MM.1S (cell line): ENCODE measurements around the gene SLC37A1.

ENCODE experiments used
- DNase-seq: peaks from one replicate; pipeline ENCODE4 v3.0.0-alpha.2; 2015
- H2AFZ ChIP-seq: fragments of 300-600 bp; sonication (generic); 2 replicates; pipeline ENCODE4 v1.6.0; 2016; ENCODE audit warnings: antibody characterized with exemption, low read length
- H3F3A ChIP-seq: fragments of 300-600 bp; sonication (generic); 2 replicates; pipeline ENCODE4 v1.6.1; 2016; ENCODE audit warnings: mild to moderate bottlenecking, antibody characterized with exemption, low read length, moderate library complexity, mixed read lengths; ENCODE audit not compliant: insufficient read depth
- H3K27ac ChIP-seq: fragments of 300-600 bp; sonication (generic); 2 replicates; pipeline ENCODE4 v1.5.1; 2016; ENCODE audit warnings: mild to moderate bottlenecking, low read length
- H3K27me3 ChIP-seq: fragments of 300-600 bp; sonication (generic); replicated peaks from 2 replicates; pipeline ENCODE4 v1.6.0; 2016; ENCODE audit warnings: low read length; ENCODE audit not compliant: insufficient read depth
- H3K36me3 ChIP-seq: fragments of 300-600 bp; sonication (generic); replicated peaks from 2 replicates; pipeline ENCODE4 v1.6.1; 2016; ENCODE audit warnings: mild to moderate bottlenecking, low read length, mixed read lengths; ENCODE audit not compliant: insufficient read depth
- H3K4me1 ChIP-seq: fragments of 300-600 bp; sonication (generic); 2 replicates; pipeline ENCODE4 v1.6.1; 2016; ENCODE audit warnings: low read length, mixed read lengths
- H3K4me2 ChIP-seq: fragments of 300-600 bp; sonication (generic); 2 replicates; pipeline ENCODE4 v1.6.0; 2016; ENCODE audit warnings: low read depth, low read length
- H3K4me3 ChIP-seq: fragments of 300-600 bp; sonication (generic); 2 replicates; pipeline ENCODE4 v1.5.1; 2016; ENCODE audit warnings: low read length, mixed read lengths
- H3K79me2 ChIP-seq: fragments of 300-600 bp; sonication (generic); 2 replicates; pipeline ENCODE4 v1.6.1; 2016; ENCODE audit warnings: mixed run types, low read length, mixed read lengths
- H3K9ac ChIP-seq: fragments of 300-600 bp; sonication (generic); 2 replicates; pipeline ENCODE4 v1.6.1; 2016; ENCODE audit warnings: low read length, mixed read lengths
- H3K9me2 ChIP-seq: fragments of 300-600 bp; sonication (generic); replicated peaks from 2 replicates; pipeline ENCODE4 v1.6.1; 2016; ENCODE audit warnings: mild to moderate bottlenecking, low read length, mixed read lengths; ENCODE audit not compliant: insufficient read depth
- H3K9me3 ChIP-seq: fragments of 300-600 bp; sonication (generic); replicated peaks from 2 replicates; pipeline ENCODE4 v1.6.1; 2016; ENCODE audit warnings: mild to moderate bottlenecking, low read length, mixed read lengths; ENCODE audit not compliant: insufficient read depth
- H4K20me1 ChIP-seq: fragments of 300-600 bp; sonication (generic); 2 replicates; pipeline ENCODE4 v1.6.1; 2016; ENCODE audit warnings: mild to moderate bottlenecking, low read length, moderate library complexity, mixed read lengths; ENCODE audit not compliant: insufficient read depth
- CTCF ChIP-seq: fragments of 300-600 bp; sonication (generic); IDR thresholded peaks from 2 replicates; pipeline ENCODE4 v1.5.1; 2016; ENCODE audit warnings: antibody characterized with exemption, low read length, mixed read lengths
- EZH2 ChIP-seq: fragments of 300-600 bp; sonication (generic); optimal IDR thresholded peaks from 2 replicates; pipeline ENCODE3; 2017; ENCODE audit warnings: low read depth, mild to moderate bottlenecking, antibody characterized with exemption, low read length, mixed read lengths
- EZH2phosphoT487 ChIP-seq: fragments of 300-600 bp; sonication (generic); IDR thresholded peaks from 2 replicates; pipeline ENCODE4 v1.6.1; 2018; ENCODE audit warnings: antibody characterized with exemption, low read length

Gene SLC37A1

GRCh38 chr21:42544544-42544943 is 30.9 kb downstream of the SLC37A1 start:
- Histone ChIP-seq H3K27me3 (peaks cover 49% of the 10 kb centered on the region), H3K4me3 (no peak overlapping the region), H4K20me1 (no peaks in the 10 kb centered on the region), H3K4me2 (no peak overlapping the region), H3K36me3 (no peaks in the 10 kb centered on the region), H3K9ac (no peak overlapping the region), H3K27ac (no peak overlapping the region), H3K9me2 (no peaks in the 10 kb centered on the region), H3K9me3 (no peaks in the 10 kb centered on the region), H3F3A (no peaks in the 10 kb centered on the region), H3K79me2 (no peaks in the 10 kb centered on the region), H3K4me1 (peaks cover 5% of the 10 kb centered on the region; the same call in 1 of the 2 replicates), H2AFZ (no peak overlapping the region)
- TF ChIP-seq EZH2 (no peak), CTCF (no peak), EZH2phosphoT487 (no peak)
- no peak for DNase-seq

- no peaks in the 10 kb centered on the region for H3K79me2 ChIP-seq
- H3K9me2 ChIP-seq = no peaks in the 10 kb centered on the region
- peak; percentile 24 for DNase-seq
- H3K4me1 ChIP-seq = peaks cover 5% of the 10 kb centered on the region; the same call in 1 of the 2 replicates
- no peak for TF ChIP-seq EZH2phosphoT487
- TF ChIP-seq EZH2 = no peak
- TF ChIP-seq CTCF = no peak
- H3K36me3 ChIP-seq = no peaks in the 10 kb centered on the region
- H3K27me3 ChIP-seq = peaks cover 49% of the 10 kb centered on the region
- no peaks in the 10 kb centered on the region for H4K20me1 ChIP-seq
- no peaks in the 10 kb centered on the region for H3F3A ChIP-seq
- no peaks in the 10 kb centered on the region for H3K9me3 ChIP-seq
- no peak overlapping the region for H3K27ac ChIP-seq
- H3K9ac ChIP-seq = no peak overlapping the region
- no peak overlapping the region for H2AFZ ChIP-seq
- no peak overlapping the region for H3K4me2 ChIP-seq
- H3K4me3 ChIP-seq = no peak overlapping the region
These were observed 31.7 kb downstream of the SLC37A1 start for GRCh38 chr21:42545317-42545716.

DNA sequence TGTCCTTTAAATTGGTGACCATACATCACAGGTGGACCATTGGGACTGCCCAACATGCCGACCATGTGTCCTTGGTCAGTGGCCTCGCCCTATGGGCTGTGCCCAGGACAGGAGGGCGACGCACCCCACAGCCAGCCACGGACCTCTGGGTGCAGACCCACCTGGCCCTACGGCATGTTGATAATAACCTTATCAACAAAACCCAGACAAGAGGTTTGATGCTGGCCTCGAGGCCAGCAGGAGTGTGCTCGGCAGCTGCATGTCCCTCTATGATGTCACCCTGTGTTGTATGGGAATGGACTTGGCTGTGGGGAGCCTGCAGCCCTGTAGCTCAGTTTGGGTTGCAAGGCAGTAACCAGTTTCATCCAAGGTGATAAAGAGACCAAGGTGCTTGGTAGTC is 32.1 kb downstream of the SLC37A1 start:
- no peak for DNase-seq
- Histone ChIP-seq H3K9me3 (no peaks in the 10 kb centered on the region), H3K4me1 (peaks cover 5% of the 10 kb centered on the region; the same call in 1 of the 2 replicates), H3K36me3 (no peaks in the 10 kb centered on the region), H3K27me3 (peaks cover 51% of the 10 kb centered on the region), H3K9me2 (no peaks in the 10 kb centered on the region), H3K79me2 (no peaks in the 10 kb centered on the region), H3K27ac (no peak overlapping the region), H3K4me3 (no peak overlapping the region), H3K4me2 (no peak overlapping the region), H3K9ac (no peak overlapping the region), H4K20me1 (no peaks in the 10 kb centered on the region), H3F3A (no peaks in the 10 kb centered on the region), H2AFZ (no peak overlapping the region)
- TF ChIP-seq EZH2 (no peak), CTCF (no peak), EZH2phosphoT487 (no peak)
